Right renal pelvis (tissue), 4 donors: ENCODE data around the gene BICRAL. TPM values are rescaled to one million over a fixed set of nuclear protein-coding genes. Genes with fewer than 3 reads are reported as not detected.
"Not testable (repeated sequence)": the region's sequence is repeated elsewhere in the genome, so short reads cannot be mapped to it uniquely, and the experiment has no call there.

Experiments
- DNase-seq, 4 donors: peaks; one replicate each; pipeline ENCODE4 v3.0.0-alpha.2; 2013; ENCODE audit warnings: low read depth in 4 of 4, low spot score in 3 of 4, missing footprints in 1 of 4
- polyA plus RNA-seq, 4 donors: library from polyadenylated mRNA; unstranded; fragments of 120-200 nt; gene quantifications; one replicate each; pipeline ENCODE4 v1.2.1, GENCODE V29; 2013; ENCODE audit not compliant: insufficient read length in 4 of 4

Gene BICRAL
- polyA plus RNA-seq, 4 donors = 14.7 to 18.1 (median 16.1) TPM

DNA sequence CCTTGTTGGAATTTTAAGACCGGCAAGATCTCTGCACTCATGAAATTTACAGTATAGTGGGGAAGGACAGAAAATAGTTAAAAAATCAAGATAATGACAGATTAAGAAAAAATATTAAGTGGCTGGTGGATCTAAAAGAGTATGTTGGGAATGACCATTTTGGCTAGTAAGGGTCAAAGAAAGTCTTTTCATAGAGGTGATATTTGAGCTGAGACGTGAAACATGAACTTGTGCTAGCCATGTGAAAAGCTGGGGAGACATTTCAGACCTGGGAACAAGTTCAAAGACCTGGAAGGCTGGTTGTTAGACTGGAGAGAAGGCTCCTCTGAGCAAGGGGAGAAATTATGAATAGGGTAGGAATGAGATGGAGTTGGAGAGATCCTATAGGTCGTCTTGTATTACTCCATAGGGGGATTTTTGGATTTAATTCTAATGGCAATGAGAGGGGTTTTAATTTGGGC, 4.7 kb downstream of the BICRAL start:
- DNase-seq = no peak

DNA sequence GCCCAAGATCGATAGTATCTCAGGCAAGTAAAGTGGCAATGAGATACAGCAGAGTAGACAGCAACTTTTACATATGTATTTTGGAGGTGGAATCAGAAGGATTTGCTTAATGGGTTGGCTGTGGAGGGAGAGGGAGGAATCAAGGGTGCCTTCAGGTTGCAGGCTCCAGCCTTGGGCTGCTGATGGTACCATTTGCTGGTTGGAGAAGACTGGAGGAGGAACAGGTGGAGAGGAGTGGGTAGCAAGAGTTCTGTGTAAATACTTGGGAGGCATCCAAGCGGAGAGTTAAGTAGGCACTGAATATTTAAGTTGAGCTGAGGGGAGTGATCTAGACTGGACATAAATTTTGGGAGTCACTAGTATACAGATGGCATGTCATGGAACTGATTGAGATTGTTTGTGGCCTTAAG, 5.2 kb downstream of the BICRAL start:
- DNase-seq = no peak

DNA sequence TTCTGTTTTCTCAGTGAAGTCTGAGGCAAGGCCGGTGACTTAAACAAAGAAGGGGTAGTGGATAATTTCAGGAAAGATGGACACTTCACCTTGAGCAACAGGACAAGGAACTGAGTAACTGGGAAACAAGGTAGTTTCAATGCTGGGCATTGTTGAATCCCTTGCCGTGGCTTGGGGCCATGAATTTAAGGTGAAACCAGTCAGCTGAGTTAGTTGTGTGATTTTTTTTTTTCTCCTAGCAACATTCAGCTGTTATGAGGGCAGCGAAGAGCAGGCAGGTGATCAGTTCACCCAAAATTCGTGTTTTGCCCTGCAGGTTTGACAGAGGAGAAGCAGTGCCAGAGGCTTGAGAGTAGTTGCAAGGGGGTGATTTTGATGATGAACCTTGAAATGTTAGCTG, 6.8 kb downstream of the BICRAL start:
- DNase-seq = no peak

DNA sequence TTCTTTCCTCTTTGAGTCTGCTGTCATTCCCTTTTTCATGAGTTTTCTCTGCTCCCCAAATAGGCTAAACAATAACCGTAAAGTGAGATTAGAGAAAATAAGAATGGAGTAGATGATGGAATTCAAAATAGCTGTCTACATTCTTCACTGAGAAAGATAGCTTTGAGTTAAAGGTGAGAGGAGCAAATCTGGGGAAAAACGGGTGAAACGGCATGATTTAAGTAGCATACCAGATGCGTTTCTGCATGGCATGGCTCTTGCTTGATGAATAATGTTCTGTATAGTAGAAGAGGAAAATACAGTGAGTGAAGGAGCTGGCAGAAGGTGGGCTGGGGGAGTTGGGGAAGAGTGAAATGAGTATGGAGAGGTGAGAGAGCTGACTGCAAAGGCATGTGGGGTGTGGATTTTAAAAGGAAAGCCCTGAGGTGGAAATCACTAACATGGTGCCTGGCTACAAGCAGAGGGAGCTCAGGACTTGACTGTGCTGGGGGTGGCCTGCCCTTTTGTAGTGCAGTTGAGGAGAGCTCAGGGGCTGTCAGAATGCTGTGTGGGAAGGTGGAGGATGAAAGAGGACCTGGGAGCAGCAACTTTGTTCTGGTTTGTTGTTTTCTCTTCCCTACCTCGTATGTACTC, 8.8 kb downstream of the BICRAL start:
- DNase-seq = no peak

- DNase-seq = no peak
These were observed 10.0 kb downstream of the BICRAL start for GRCh38 chr6:42791706-42792320.

GRCh38 chr6:42795651-42796050, 13.8 kb downstream of the BICRAL start:
- DNase-seq = no peak

- DNase-seq = no peak
These were observed 14.3 kb downstream of the BICRAL start for GRCh38 chr6:42796171-42796570.

GRCh38 chr6:42797696-42798095, 15.8 kb downstream of the BICRAL start:
- not testable (repeated sequence) for DNase-seq

DNA sequence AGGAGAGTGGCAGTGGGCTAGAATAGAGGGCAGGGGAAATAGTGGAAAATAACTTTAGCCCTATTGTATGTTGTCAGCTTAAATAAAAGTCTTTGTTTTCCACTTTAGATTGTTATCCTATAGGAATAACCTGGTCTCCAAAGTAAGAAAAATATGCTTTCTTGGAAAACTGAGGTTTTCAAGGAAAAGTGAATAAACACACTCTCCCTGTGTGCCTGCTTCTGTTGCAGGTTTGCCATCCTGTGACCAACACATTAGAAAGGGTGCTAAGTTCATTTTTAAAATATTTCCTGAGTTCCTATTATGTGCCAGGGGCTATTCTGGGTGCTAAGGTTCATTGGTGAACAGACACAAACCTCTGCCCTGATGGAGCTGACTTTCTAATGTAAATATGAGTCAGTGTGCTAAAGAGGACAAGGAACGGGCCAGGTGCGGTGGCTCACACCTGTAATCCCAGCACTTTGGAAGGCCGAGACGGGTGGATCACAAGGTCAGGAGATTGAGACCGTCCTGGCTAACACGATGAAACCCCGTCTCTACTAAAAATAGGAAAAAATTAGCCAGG, 23.5 kb downstream of the BICRAL start:
- DNase-seq = no peak

GRCh38 chr6:42806359-42806758, 24.5 kb downstream of the BICRAL start:
- not testable (repeated sequence) for DNase-seq

DNA sequence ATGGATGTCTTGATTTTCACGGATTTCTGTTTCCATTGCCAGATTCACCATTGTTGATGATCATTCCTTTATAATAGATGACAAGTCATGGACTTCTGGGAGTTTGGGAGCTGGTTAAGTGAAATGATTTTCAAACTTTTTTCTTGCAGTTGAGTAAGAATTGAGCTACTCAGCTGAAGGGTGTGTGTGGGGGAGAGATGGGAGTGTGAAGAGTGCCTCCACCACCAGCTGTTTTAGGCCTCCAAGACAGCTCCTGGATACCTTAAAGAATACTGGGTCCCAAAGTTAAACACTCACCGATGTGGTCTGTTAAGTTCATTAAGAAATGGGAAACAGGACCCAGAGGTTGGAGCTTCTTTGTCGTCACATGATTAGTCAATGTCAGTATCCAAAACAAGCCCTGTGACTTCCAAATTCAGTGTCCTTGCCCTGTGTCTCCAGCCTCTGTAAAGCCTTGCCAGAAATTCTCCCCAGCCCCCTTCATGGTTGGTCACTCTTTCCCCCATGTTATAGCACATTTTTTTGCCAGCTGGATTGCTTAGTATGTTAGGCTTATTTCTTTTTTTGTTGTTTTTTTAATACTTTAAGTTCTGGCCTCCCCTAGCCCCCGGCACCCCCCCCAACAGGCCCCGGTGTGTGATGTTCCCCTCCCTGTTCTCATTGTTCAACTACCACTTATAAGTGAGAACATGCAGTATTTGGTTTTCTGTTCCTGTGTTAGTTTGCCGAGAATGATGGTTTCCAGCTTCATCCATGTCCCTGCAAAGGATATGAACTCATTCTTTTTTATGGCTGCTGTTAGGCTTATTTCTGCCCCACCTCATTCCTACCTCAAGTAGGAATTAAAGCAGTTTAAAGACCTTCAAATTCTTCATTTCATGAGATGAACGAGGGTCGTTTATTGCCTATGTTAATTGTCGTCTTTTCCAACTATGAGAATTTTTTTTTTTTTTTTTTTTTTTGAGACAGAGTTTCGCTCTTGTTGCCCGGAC, 26.9 kb downstream of the BICRAL start:
- DNase-seq = no peak

GRCh38 chr6:42813074-42813645, 31.3 kb downstream of the BICRAL start:
- DNase-seq = no peak

DNA sequence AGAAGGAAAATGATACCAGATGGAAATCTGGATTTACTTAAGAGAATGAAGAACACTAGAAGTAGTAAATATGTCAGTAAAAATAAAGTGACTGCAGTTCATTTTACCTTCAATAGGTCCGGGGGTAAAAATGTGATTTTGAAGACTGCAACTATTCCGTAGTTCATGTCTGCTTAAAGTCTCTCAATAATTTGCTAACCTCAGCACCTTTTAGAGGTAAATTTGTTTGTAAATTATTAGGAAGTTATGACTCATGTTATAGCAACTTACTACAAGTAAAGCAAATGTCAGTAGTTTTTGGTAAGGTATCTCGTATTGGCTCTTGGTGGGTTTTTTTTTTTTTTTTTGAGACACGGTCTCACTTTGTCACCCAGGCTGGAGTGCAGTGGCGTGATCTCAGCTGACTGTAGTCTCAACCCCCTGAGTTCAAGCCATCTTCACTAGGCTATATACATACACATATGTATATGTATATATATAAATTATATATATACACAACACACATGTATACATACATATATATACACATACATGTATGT, 32.1 kb downstream of the BICRAL start:
- DNase-seq = no peak

DNA sequence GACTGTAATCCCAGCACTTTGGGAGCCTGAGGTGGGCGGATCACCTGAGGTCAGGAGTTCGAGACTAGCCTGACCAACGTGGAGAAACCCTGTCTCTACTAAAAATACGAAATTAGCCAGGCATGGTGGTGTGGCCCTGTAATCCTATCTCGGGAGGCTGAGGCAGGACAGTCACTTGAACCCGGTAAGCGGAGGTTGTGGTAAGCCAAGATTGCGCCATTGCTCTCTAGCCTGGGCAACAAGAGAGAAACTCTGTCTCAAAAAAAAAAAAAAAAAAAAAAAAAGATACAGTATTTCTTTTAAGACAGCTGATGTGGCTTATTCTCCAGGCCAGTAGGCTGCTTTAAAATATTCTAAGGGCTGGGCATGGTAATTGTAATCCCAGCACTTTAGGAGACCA, 33.9 kb downstream of the BICRAL start:
- not testable (repeated sequence) for DNase-seq

DNA sequence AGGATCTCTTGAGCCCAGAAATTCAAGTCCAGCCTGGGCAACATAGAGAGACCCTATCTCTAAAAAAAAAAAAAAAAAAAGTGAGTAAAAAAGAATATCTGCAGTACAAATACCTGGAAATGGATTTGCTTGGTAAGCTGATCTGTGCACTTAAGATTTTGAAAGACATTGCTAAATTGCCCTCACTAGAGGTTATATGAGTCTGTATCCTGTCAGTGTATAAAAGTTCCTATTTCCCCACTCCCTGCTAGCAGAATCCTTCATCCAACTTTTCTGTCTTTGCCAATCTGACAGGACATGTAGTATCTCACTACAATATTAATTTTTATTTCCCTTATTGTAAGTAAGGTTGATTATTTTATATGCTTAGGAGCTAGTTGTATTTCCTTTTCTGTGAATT, 36.1 kb downstream of the BICRAL start:
- DNase-seq = no peak

GRCh38 chr6:42818416-42818815, 36.6 kb downstream of the BICRAL start:
- no peak for DNase-seq

DNA sequence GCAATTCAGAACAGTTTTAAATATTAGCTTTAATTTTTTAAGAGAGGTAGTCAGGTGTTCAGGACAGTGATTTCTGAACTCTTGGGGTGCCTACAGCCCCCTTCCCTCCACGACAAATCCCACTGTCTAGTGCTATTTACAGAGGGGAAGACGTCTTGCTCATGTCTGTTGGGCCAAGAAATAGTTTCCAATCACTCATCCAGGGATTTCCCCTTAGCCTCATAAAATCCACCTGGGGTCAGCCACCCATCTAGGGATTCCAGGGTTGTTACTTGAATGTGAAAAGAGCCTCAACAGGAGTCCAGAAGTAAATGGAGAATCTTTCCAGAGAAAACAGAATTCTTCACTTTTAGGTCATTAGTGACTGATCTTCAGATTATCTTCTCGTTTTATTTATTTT, 37.0 kb downstream of the BICRAL start:
- DNase-seq = no peak

GRCh38 chr6:42819803-42820511, 38.1 kb downstream of the BICRAL start:
- no peak for DNase-seq

GRCh38 chr6:42820512-42821340, 38.9 kb downstream of the BICRAL start:
- DNase-seq = no peak
